Measurements from ENCODE around the gene EHD3. TPM values are rescaled to one million over a fixed set of nuclear protein-coding genes. Genes with fewer than 3 reads are reported as not detected.
"Not testable (repeated sequence)": the region's sequence is repeated elsewhere in the genome, so short reads cannot be mapped to it uniquely, and the experiment has no call there.

EHD3 gene
- polyA plus RNA-seq, 3 donors = 21.8 to 31.5 (median 29.1) TPM

DNA sequence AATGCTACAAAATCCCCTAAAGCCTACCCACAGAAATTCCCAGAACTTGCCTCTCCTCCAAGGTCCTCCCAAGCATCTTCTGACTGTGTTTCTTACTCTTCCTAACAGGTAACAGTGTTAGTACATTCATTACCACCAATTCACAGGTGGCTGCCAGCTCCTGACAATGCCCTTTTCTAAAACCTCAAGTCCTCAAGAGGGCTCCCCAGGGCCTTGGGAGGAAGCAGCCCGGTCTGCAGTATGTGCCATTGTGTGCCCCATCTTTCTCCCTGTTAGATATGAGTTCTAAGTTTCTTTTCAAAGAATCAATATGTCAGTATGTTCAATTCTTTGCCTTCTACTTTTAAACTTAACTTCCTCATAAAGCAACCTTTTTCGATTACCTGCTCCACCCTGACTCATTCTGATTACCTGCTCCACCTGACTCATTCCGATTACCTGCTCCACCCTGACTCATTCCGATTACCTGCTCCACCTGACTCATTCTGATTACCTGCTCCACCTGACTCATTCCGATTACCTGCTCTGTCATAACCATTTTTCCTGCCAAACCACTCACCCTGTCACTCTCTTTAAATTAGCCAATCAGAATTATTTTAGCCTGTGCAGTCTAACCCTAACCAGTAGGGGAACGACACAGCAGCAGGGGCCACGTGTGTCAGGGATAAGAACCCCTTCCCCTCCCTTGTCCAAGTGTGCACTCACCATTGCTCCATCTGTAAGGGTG lies 49.4 kb downstream of the EHD3 start:
- not testable (repeated sequence) for DNase-seq

DNA sequence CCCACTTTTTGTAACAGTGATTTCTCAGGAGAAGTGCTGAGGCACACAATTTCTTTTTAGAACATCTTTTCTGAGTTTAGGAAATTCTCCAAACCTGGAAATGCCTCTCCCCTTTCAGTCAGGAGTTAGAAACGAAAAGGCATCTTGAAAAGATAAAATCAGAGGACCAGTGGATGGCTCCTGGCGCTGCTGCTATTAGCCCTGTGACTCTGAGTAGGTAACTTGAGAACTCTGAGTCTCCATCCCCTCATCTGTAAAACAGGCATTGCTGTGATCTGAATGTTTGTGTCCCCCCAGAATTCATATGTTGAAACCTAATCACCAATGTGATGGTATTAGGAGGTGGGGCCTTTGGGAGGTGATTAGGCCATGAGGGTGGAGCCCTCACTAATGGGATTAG lies 50.2 kb downstream of the EHD3 start:
- DNase-seq = no peak

DNA sequence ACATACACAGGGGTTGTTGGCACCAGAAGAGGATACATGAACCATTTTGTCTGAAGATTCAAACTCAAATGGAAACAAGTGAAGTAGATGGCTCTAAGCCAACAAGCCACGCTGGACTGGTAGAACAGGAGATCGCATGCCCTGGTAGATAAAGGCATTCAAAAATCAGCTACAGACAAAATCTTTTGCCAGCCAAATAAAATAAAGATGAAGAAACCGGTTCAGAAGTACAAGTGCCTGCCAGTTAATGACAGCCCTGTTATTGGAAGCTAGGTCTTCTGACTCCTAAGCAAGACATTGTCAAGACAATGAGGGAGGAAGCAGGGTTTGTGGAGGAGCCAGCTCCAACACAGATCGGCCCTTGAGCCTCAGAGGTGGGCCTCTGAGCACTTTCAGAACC lies 52.3 kb downstream of the EHD3 start:
- no peak for DNase-seq

DNA sequence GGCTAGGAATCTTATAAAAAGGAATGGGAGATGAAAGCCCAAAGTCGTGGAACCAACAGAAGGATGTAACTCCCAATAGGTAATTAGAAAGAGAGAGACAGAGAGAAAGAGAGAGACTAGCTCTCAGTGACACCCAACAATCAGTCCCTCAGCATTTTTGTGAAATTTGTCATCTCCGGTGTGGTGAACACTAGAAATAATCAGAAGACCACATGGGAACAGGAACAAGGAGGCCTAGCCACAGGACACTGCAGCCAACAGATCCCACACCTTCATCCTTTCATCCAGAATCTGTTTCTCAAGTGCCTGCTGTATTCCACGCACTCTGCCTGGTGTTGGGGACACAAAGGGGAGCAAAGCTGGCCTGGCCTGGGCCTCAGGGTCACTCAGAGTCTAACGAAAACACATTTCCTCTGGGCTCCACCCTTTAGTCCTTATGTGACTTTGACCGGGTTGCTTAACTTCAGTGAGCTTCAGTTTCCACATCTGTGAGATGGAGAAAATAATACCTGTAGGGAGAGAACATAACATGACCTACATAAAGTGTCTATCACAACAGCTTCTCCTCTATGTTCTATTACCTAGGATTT lies 53.1 kb downstream of the EHD3 start:
- no peak for DNase-seq

DNA sequence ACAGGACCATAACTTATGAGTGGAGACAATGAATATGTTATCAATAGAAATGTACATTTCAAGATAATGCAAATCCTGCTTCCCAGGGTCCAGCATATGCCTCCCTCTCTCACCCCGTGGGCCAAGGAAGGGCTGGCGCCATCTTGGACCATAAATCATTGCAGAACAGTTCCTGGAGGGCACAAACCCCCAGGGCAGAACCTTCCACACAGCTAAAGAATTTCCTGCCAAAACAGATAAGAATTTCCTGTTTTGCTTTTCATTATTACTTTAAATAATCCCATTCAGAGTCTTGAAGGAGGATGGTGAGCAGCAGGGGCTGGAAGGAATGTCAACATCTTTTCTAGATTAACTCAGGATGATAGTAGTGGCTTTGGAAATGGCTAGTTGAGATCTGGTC lies 53.7 kb downstream of the EHD3 start:
- DNase-seq = no peak

DNA sequence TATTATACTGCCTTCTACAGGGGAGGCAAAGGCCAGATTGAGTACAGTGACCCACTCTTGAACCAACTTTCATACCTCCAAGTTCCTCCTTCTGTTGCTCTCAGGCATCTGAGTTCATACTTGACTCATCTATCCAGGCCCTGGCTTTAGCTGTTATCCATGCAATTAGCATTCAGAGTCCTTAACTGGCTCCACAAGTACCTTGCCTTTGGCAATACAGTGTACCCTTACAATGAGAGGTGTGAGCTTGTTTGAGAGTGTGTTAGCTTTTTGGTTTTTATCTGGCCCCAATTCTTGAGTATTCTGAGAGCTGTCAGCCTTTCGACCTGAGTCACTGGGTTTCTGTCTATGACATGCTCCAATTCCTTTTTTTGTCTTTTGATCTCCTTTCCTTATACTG lies 60.2 kb downstream of the EHD3 start:
- no peak for DNase-seq

DNA sequence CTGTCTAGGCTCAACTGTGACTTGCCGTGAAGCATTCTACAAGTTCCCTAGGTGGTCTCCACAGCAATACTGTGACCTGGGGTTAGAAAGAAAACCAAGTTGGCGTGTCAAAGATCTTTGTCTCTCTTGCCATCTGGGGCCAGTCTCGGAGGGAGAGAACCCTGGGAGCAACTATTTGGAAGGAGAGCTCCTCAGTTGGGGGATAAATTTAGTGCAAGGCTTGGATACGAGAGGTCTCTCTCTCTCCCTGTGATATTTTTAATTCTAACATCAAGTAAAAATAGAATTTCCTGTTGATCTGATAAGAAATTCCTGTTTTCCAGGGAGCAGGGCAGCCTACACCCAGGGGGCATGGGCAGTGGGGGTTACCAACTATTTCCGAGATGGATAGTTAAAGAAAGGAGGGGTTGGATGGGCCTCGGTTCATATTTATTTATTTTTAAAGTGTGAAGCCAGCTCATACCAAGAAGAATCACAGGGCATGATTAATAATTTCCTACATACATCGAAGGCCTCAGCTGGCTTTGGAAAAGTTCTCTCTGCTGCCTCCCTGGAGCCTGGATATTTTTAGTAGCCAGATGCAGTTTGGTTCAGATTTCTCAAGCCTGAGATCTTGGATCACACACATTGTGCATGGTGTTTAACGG lies 62.8 kb downstream of the EHD3 start:
- no peak for DNase-seq

DNA sequence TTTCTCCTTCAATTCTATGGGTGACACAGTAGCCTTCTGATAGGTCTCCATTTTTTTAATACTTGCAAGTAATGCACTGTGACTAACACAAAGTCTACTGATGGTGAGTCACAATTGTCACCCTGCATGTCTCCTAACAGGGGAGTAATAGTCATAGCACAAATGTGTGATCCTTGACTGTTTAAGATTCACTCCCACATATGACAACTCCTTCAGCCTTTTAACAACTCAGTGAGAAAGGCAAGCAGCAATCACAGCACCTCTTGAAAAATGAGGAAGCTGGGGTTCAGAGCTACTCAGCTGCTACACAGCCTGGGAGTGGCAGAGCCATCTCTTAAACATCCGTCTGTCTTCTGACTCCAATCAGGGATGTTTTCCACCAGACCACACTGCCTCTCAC lies 63.8 kb downstream of the EHD3 start:
- no peak for DNase-seq

DNA sequence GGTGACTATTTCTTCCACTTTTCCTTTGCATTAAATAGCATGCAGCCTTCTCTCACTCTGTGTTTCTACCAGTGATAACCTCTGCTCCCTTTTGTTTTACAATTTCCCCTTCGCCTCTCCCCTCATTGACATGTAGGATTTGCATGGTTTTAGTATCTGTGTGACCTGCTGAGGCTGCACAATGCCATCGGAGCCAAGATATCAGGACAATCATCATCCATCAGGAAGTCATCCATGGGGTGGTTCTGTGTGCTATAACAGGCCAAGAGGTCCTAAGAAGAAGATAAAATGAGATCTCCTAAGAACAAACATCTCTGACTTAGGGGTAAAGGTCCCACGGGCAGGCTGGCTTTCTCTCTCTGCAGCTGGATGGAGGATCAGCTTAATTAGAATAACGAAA lies 65.6 kb downstream of the EHD3 start:
- no peak for DNase-seq

DNA sequence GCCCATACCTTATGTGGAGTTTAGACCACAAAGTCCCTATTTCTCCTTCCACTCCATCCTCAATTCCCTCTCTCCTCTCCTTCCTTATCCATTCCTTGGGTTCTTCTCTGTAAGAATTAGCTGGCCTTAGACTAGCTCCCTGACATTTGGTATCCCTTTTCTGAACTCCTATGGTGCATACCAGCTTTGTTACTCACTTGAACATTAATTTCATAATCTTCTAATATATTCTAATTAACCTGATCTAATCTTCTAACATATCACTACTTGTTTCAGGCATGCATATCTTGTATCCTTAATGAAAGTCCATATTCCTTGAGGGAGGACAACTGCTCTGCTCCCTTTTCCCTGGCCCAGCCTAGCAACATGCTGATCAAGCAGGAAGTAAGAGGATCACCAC lies 66.4 kb downstream of the EHD3 start:
- DNase-seq = no peak

DNA sequence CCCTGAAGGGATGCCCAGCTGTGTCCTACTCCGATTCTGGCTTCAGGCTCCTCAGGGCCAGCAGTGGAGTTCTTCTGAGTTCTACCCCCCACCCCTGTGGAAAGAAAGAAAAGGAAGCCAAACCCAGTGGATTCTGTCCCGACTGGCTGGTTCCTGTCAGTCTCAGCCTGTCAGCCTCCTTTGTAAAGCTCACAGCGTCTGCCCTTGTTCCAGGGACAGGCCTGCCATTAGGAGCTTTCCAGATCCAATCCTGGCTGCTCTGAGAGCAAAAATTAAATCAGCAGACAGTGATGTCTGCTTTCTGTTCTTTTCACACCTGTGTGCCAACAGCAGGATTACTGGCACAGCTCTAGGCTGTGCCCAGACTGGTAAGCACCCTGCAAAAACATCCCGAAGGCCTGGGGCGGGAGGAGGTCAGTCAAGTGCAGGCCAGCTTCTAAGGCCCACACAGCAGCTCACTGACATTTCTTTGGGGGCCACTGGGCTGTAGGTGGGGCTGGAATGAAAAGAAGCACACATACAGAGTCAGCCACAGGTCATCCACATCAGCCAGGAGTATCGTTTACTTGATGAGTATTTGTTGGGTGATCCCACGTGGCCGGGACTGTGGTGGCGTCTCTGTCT lies 69.1 kb downstream of the EHD3 start:
- DNase-seq = no peak

DNA sequence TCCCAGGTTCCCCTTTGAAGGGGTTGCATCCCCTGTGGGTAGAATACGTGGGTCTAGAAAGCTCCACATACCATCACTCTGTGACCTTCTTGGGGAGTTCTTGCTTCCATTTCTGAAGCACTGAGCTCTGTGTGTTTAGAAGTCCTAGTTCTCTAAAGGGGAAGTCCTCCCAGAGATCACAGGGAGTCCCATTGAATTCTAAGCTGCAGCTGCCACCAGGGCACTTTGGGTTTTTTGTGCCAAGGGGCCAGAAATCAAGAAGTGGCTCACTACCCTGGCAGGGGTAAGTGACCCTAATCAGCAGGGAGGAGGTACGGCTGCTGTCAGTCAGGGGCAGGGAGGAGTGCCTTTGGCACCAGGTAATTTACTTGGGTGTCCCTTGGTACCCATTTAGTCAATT lies 70.9 kb downstream of the EHD3 start:
- no peak for DNase-seq

DNA sequence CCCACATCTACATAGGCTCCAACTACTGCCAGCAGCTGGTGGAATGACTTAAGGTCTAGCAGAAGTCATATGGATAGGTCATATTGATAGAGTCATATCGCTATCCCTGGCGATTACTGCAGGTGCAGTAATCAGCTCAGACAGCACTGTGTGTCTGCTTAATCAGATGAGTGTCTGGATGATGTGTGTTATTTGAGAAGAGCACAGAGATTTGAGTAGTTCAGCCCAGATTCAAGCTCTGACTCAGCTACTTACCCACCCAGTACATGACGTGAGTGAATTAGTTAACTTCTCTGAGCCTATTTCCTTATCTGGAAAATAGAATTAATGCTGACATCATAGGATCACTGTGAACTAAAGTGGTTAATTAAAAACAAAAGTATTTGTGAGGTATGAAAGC lies 78.9 kb downstream of the EHD3 start:
- no peak for DNase-seq

DNA sequence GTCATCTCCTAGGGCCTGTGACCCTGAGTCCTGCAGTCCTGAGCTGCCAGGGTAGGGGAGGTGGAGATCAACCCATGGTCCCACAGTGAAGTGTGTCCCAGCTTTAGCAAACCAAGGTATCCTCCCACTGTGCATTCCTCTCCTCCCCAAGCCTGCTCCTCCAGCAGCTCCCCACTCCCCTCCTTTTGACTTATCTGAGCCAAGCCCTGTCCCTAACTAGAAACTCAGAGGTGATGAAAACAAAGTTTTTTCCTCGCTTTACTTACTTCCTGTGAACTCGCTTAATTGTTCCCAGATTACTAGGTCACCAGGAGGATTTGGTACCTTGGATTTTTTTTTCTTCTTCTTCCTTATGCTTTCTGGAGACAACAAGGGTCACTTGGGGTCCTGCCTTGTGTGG lies 80.8 kb downstream of the EHD3 start:
- no peak for DNase-seq

DNA sequence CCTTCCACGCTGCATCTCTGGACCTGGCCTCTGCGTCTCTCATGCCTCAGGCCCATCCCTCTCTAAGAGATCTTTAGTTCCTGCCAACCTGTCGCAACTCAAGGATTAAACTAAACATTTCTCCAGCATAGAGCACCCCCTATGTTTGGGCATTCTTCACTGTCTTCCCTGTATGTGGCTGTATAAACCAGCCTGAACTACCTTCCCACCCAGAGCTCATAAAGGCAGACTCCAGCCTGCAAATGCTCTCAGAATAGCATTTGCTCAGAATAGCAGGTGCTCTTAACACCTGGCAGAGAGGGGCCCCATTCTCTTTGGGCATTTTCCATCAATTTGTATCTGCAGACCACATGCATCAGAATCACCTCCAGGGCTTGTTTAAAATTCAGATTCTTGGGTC lies 83.4 kb downstream of the EHD3 start:
- DNase-seq = no peak

DNA sequence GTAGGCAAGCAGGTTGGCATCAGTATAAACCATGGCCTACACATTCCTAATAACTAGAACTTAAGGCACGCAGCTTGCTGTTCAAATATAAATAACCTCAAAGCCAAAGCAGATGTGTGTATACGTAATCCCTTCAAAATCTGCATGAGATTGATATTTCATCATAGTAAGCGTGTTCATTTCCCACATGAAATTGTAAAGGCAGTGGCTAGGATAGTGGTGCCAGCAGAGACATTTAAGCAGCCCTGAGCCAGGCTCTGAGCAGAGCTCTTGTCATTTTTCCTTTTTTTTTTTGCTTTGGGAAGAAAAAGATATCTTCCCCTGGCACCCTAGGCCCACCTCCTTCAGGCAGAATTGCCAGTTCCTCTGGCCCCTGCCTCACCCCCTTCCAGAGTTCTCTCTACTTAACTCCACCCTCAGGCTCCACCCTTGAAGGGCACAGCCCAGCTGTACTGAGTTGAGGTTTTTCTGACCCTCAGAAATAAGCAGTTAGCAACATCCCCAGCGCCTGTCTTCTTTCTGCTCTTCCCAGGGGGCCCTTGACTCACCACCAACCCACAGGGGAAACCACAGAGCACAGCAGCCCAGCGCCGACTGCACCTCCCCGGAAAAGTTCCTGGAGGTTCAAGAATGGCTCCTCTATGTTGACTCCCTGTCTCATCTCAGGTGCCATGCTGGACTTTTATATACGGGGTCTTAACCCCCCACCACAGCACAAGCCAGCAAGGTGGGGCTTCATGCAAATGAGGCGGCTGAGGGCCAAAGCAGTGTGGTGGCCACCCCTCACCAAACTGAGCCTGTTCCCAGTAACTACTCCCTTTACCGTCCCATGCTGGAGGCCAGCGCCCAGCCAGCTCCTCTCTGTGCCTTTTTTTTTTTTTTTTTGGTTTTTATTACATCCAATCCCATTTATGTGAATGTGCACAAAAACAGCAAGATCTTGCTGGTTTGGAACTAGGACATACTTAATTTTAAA lies 84.7 kb downstream of the EHD3 start:
- no peak for DNase-seq

Other genes starting within 250 kb of the EHD3 start
- gene GALNT14, start 95.7 kb upstream of the EHD3 start, polyA plus RNA-seq (ENCODE audit: insufficient read length in 3 of 3) = 10 to 100 TPM; 35.5 to 58.6 (median 41.7) TPM
- gene CAPN14, start 16.6 kb upstream of the EHD3 start, polyA plus RNA-seq (ENCODE audit: insufficient read length in 3 of 3) = under 1 TPM; 0.07 to 0.18 (median 0.13) TPM
- gene XDH, start 180.6 kb downstream of the EHD3 start, polyA plus RNA-seq (ENCODE audit: insufficient read length in 3 of 3) = under 1 TPM; 0.14 to 0.62 (median 0.31) TPM

All from renal pelvis (tissue), 4 donors.